Astrocyte of the spinal cord (primary cell): ENCODE data around the gene COPS8.

Source experiments
- DNase-seq: peaks from one replicate; pipeline ENCODE4 v3.0.0; 2011; ENCODE audit warnings: low read depth, low spot score
- H3K4me3 ChIP-seq: 2 replicates; pipeline ENCODE4 v1.5.1; 2011; ENCODE audit warnings: low read depth, mild to moderate bottlenecking, low read length, moderate library complexity
- in situ Hi-C: cut with HindIII; loops from 2 replicates; pipeline ENCODE4 v1.10.0; 2017; ENCODE audit warnings: low sequenced_read_pairs
- TF ChIP-seq, protein P1 (sequence below): IDR thresholded peaks from 2 replicates; pipeline ENCODE4 v1.5.1; 2012; ENCODE audit warnings: low read depth, mild to moderate bottlenecking, low read length, inconsistent platforms

Gene COPS8

DNA sequence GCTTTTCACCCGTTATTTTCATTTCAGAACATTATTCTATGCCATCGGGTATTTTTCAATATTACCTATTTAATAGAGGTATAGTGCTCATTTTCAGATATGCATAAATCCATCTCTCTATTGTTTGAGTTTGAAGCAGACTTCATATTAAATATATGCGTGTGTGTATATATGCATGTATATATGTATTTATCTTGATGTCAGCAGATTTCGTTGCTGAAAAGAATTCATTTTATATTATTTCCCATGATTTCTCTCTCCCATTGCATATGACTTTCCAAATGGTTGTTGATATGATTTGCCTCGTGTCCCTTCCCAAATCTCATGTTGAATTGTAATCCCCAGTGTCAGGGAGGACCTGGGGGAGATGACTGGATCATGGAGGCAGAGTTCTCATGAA, 28.6 kb upstream of the COPS8 start:
- in situ Hi-C loops: no loop called here
- H3K4me3 ChIP-seq: no peak overlapping the region
- no peak for DNase-seq
- TF ChIP-seq, protein P1, sequence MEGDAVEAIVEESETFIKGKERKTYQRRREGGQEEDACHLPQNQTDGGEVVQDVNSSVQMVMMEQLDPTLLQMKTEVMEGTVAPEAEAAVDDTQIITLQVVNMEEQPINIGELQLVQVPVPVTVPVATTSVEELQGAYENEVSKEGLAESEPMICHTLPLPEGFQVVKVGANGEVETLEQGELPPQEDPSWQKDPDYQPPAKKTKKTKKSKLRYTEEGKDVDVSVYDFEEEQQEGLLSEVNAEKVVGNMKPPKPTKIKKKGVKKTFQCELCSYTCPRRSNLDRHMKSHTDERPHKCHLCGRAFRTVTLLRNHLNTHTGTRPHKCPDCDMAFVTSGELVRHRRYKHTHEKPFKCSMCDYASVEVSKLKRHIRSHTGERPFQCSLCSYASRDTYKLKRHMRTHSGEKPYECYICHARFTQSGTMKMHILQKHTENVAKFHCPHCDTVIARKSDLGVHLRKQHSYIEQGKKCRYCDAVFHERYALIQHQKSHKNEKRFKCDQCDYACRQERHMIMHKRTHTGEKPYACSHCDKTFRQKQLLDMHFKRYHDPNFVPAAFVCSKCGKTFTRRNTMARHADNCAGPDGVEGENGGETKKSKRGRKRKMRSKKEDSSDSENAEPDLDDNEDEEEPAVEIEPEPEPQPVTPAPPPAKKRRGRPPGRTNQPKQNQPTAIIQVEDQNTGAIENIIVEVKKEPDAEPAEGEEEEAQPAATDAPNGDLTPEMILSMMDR: no peak

DNA sequence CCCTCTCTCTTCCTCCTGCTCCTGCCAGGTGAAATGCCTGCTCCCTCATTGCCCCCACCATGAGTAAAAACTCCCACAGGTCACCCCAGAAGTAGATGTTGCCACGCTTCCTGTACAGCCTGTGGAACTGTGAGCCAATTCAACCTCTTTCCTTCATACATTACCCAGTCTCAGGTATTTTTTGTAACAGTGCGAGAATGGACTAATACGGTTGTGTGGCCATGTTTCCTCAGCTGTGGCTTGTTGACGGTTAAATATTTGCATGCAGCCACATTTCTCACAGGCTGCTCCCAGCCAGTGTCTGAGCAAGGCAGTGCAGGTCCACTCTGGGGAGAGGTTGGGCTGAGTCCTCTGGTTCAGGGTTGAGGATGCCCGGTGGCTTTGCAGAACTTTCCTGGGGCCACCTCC, 27.8 kb upstream of the COPS8 start:
- H3K4me3 ChIP-seq: no peak overlapping the region
- DNase-seq: no peak
- in situ Hi-C loops: no loop called here
- TF ChIP-seq, protein P1: no peak

DNA sequence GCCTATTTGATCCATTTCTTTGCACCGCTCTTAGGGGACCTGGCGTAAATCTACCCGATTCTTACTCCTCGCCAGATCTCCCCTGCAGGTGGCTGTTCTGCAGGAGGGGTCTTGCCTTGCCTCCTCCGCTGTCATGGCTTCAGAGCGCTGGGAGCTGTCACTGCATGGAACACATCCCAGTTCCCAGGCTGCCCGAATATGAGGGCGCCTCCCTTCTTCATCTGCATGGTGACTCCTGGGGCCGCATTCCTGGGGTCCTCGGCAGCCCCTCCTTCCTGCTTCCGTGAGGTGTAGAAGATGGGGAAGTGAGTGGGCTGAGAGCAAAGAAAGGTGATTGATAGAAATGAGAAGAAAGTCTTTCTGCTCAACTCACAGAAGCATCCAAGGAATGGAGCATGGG, 27.3 kb upstream of the COPS8 start:
- TF ChIP-seq, protein P1: no peak
- in situ Hi-C loops: no loop called here
- no peak for DNase-seq
- H3K4me3 ChIP-seq: no peak overlapping the region

- H3K4me3 ChIP-seq: no peak overlapping the region
- in situ Hi-C loops: no loop called here
- no peak for DNase-seq
- TF ChIP-seq, protein P1: no peak
Observed at GRCh38 chr2:237059155-237059875, 26.4 kb upstream of the COPS8 start.

- TF ChIP-seq, protein P1: peak; percentile 60
- peak; percentile 75 for DNase-seq
- in situ Hi-C loops: no loop called here
- no peak overlapping the region for H3K4me3 ChIP-seq
Observed at GRCh38 chr2:237060534-237061312, 25.0 kb upstream of the COPS8 start.

DNA sequence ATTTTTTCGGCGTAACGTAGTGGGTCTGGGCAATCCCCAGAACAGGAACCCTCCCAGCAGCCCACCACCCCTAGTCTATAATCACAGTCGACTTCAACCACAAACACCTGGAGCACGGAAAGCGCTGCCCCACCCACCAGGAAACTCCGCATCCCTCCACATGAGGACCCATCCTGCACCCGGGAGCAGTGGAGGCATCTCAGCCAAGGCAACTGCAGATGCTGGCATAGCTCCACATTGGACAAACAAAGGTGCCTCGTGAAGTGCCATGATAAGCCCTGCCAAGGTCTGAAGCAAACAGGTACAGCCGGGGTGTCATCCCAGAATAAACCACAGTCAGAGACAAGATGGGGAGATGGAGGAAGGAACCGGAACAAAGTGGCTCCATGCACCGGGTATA, 24.3 kb upstream of the COPS8 start:
- TF ChIP-seq, protein P1: no peak
- DNase-seq: no peak
- H3K4me3 ChIP-seq: no peak overlapping the region
- in situ Hi-C loops: no loop called here
